Diencephalon (tissue), 1 donor: ENCODE results near the gene UPK3A. TPM values are rescaled to one million over a fixed set of nuclear protein-coding genes. Genes with fewer than 3 reads are reported as not detected.

ENCODE experiments used
- total RNA-seq: library from RNA; depleted of rRNA; stranded (reverse); fragments of >200 nt; gene quantifications from one replicate; pipeline ENCODE4 v1.2.3, GENCODE V29; 2014

UPK3A gene
- not detected for total RNA-seq

DNA sequence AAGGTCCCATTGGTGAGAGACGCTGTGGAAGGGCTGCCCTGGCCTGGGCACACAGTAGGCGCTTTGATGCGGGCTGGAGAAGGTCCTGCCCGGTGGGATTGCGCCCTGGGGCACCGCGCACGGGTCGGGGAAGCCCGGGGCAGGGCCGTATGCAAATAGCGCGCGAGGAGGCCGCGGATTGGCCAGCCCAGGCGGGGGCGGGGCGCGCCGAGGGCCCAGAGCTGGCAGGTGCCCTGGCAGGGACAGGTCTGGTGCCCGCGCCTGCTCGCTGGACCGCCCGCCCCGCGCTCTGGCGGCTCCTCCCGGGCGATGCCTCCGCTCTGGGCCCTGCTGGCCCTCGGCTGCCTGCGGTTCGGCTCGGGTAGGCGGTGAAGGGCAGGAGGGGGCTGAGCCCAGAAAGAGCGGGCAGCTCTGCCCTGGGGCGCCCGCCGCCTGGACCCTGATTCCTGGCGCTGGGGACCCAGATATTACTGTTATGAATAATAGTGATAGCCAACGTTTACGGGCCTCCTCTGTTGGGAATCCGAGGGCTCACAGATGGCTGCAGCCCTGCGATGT, at the start of gene UPK3A:
Gene UPK3A, plus strand, starts transcription at position 245 of the 558 bp plus-strand sequence. Its CDS starts 65 bp downstream, at position 310.

DNA sequence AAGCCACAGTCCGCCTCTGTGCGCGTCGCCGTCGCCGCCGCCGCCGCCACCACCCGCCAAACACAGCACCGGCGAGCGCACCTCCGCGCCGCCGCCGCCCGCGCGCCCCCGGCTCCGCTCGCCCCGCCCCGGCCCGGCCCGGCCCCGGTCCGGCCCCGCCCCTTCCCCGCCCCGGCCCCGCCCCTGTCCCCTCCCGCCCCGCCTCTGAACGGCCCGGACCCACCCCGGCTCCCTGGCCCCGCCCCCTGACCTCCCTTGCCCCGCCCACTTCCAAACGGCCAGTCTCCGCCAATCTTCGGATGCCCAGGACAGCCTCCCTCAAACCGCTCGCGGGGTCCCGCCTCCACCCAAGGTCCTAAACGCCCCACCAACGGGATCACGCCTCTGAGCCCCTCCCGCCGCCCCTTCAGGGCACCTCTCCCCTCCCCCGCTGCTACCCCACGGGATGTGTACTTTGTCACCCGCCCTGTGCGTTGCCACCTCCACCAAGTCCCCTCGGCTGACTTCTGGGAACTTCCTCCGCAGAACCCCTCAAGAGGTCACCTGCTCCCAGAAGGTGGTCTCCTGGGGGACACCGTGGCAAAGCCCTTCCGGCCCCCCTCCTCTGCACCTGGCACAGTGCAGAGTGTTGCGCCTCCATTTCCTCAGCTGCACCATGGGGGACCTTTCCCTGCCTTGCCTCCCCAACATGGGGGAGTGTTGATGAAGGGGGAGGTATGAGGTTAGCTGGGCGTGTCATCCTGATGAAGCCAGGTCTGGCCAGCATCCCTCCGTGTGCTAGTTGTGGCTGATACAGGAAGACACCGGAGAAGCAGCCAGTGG, 43.7 kb upstream of the UPK3A start, which contains the start of gene KIAA0930:
Gene KIAA0930, minus strand, starts transcription at position 85 of the 822 bp plus-strand sequence. CDS start 191 bp downstream, outside the sequence.

DNA sequence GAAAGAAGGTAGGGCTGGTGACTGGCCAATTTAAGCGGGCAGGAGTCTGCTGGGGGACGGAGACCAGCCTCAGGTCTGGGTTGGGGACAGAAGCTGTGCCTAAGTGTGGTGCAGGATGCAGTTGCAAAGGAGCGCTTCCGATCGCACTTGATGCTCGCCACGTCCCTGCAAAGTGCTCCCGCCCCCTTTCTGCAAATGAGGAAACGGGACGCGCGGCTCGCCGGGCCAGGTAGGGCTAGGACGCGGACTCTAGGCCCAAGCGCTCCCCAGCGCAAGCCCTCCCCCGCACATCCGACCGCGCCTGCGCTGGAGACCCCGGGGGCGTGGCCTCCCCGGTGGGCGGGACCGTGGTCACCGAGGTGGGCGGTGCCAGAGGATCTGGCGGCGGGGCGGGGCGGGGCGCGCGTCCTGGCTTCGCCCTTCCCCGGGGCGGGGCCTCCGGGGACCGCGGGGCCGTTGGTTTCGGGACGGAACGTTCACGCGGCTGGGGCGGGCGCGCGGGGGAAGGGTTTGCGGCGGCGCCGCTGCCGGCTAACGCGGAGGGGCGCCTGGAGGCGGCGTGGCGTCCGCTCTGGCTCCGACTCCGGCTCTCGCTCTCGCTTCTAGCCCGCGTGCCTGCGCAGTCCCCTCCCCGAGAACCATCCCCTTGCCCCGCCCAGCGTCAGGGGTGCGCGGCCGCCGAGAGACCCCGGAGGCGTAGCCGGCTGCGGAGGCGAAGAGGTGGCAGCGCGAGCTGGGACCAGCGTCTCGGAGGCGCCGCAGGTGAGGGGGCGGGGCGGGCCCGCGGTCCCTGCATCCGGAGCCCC, 24.9 kb downstream of the UPK3A start, which contains the start of gene FAM118A:
Gene FAM118A, plus strand, starts transcription at position 513 of the 806 bp plus-strand sequence. CDS start 12,446 bp downstream, outside the sequence.

Other genes starting within 250 kb of the UPK3A start
- gene NUP50, start 121.0 kb upstream of the UPK3A start, total RNA-seq = 44.1 TPM
- 57.9 TPM for gene KIAA0930, start 44.1 kb upstream of the UPK3A start, total RNA-seq
- 34.1 TPM for gene FAM118A, start 25.0 kb downstream of the UPK3A start, total RNA-seq
- gene SMC1B, start 128.7 kb downstream of the UPK3A start, total RNA-seq = not detected
- 2.5 TPM for gene RIBC2, start 128.7 kb downstream of the UPK3A start, total RNA-seq
- 27.0 TPM for gene FBLN1, start 217.9 kb downstream of the UPK3A start, total RNA-seq